Loucy (cell line): ENCODE data around the gene ELOVL3.

Source experiments
- EZH2phosphoT487 ChIP-seq: fragments of 200-600 bp; IDR thresholded peaks from 2 replicates; pipeline ENCODE4 v1.6.1; 2018; ENCODE audit warnings: antibody characterized with exemption, mild to moderate bottlenecking, moderate library complexity, borderline replicate concordance
- TF ChIP-seq, protein P1 (sequence below): fragments of 200-600 bp; sonication (generic); conservative IDR thresholded peaks from 2 replicates; pipeline ENCODE4 v1.5.1; 2014; ENCODE audit warnings: mild to moderate bottlenecking, antibody characterized with exemption, low read length

DNA sequence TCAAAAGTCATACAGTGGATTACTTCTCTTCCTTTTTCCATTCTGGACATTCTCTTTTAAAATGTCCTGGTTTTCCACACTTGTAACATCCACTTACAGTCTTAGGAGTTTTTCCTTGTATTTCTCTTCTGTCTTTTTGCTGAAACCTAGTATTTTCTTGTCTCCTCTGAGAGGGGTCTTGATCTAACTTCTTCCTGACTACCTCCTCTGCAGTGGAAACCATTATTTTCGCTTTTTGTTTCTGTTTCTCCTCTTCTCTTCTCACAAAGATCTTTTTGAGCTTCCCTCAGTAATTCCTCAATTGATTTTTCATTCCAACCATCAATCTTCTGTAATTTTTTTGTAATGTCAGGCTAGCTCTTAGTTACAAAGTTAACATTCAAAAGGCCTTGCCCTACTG is 23.7 kb upstream of the ELOVL3 start:
- TF ChIP-seq, protein P1, sequence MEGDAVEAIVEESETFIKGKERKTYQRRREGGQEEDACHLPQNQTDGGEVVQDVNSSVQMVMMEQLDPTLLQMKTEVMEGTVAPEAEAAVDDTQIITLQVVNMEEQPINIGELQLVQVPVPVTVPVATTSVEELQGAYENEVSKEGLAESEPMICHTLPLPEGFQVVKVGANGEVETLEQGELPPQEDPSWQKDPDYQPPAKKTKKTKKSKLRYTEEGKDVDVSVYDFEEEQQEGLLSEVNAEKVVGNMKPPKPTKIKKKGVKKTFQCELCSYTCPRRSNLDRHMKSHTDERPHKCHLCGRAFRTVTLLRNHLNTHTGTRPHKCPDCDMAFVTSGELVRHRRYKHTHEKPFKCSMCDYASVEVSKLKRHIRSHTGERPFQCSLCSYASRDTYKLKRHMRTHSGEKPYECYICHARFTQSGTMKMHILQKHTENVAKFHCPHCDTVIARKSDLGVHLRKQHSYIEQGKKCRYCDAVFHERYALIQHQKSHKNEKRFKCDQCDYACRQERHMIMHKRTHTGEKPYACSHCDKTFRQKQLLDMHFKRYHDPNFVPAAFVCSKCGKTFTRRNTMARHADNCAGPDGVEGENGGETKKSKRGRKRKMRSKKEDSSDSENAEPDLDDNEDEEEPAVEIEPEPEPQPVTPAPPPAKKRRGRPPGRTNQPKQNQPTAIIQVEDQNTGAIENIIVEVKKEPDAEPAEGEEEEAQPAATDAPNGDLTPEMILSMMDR, result no peak
- TF ChIP-seq EZH2phosphoT487, result no peak
